Tibial nerve (tissue), 4 donors: ENCODE data around the gene TMEM31. TPM values are rescaled to one million over a fixed set of nuclear protein-coding genes. Genes with fewer than 3 reads are reported as not detected.

Experiments
- DNase-seq, 2 donors: peaks; one replicate each; pipeline ENCODE4 v3.0.0-alpha.2; 2019; ENCODE audit warnings: low spot score in 2 of 2
- H3K27ac ChIP-seq, 4 donors: fragments of 200-600 bp; sonication (generic) in 3 of 4; one replicate each; pipeline ENCODE4 v1.5.1; 2017 to 2019; ENCODE audit warnings: mild to moderate bottlenecking in 1 of 4
- H3K27me3 ChIP-seq, 2 donors: fragments of 200-600 bp; sonication (generic) in 1 of 2; one replicate each; pipeline versions ENCODE4 v1.5.1 to v1.6.0; 2017 to 2019
- H3K36me3 ChIP-seq, 3 donors: fragments of 200-600 bp; sonication (generic); one replicate each; pipeline ENCODE4 v1.5.1; 2018 to 2019
- H3K4me1 ChIP-seq, 4 donors: fragments of 200-600 bp; sonication (generic) in 3 of 4; one replicate each; pipeline ENCODE4 v1.5.1; 2017 to 2019
- H3K4me3 ChIP-seq, 4 donors: fragments of 200-600 bp; sonication (generic) in 3 of 4; one replicate each; pipeline ENCODE4 v1.5.1; 2017 to 2019; ENCODE audit warnings: mild to moderate bottlenecking in 1 of 4, moderate library complexity in 1 of 4
- H3K9me3 ChIP-seq, 4 donors: fragments of 200-600 bp; sonication (generic) in 3 of 4; one replicate each; pipeline ENCODE4 v1.5.1; 2017 to 2019
- CTCF ChIP-seq, 5 experiments: fragments of 200-600 bp in 3 of 5; fragments of 450-650 bp in 2 of 5; sonication (generic) in 3 of 5; IDR thresholded peaks; one replicate each; pipeline ENCODE4 v1.5.1; 2016 to 2019; ENCODE audit warnings: antibody characterized with exemption in 5 of 5, mild to moderate bottlenecking in 3 of 5, moderate library complexity in 2 of 5
- EP300 ChIP-seq, 2 donors: sonication (generic); formaldehyde crosslinking; IDR thresholded peaks; one replicate each; pipeline ENCODE4 v1.6.1; 2017; ENCODE audit warnings: antibody characterized with exemption in 2 of 2, mild to moderate bottlenecking in 1 of 2
- POLR2A ChIP-seq, 2 donors: fragments of 450-650 bp; IDR thresholded peaks; one replicate each; pipeline ENCODE4 v1.6.1; 2017; ENCODE audit warnings: antibody characterized with exemption in 2 of 2, mild to moderate bottlenecking in 2 of 2, moderate library complexity in 2 of 2
- WGBS, 2 donors: methylation state at CpG; one replicate each; pipeline ENCODE4 v1.1.5; 2018; 5-methylcytosine and 5-hydroxymethylcytosine counted together
- total RNA-seq, 4 donors: library from RNA; depleted of rRNA; stranded (reverse); fragments of >200 nt; gene quantifications; one replicate each; pipeline ENCODE4 v1.1.0, GENCODE V29; 2016

TMEM31 gene
- total RNA-seq, 4 donors from 2014 or later, result 0.63 TPM; not detected in 3

GRCh38 chrX:103733017-103733416 is 22.3 kb downstream of the TMEM31 start:
- Histone ChIP-seq H3K4me3 (no peak overlapping the region), H3K27me3 (peaks cover 0 to 40% of the 10 kb centered on the region in 2 donors), H3K9me3 (no peaks in the 10 kb centered on the region), H3K4me1 (peaks cover 0 to 10% (median 0%) of the 10 kb centered on the region in 4 donors), H3K36me3 (no peaks in the 10 kb centered on the region), H3K27ac (no peak overlapping the region)
- TF ChIP-seq POLR2A (IDR thresholded peaks at IDR 0.05), result no peak
- TF ChIP-seq EP300 (IDR thresholded peaks at IDR 0.05), result no peak
- no peak for TF ChIP-seq CTCF (IDR thresholded peaks at IDR 0.05)
- 88 to 100% methylated on average over 1 of the region's 1 CpG for WGBS, 2 donors
- DNase-seq, result no peak

GRCh38 chrX:103734125-103734760 is 23.5 kb downstream of the TMEM31 start:
- WGBS, 2 donors, result 56 to 72% methylated on average over 3 to 4 of the region's 4 CpGs
- H3K36me3 ChIP-seq, result no peaks in the 10 kb centered on the region
- no peak for DNase-seq
- peaks cover 0 to 33% of the 10 kb centered on the region in 2 donors for H3K27me3 ChIP-seq
- H3K4me3 ChIP-seq, result no peak overlapping the region
- no peak overlapping the region for H3K27ac ChIP-seq
- peaks cover 0 to 10% (median 0%) of the 10 kb centered on the region in 4 donors for H3K4me1 ChIP-seq
- no peak for TF ChIP-seq POLR2A (IDR thresholded peaks at IDR 0.05)
- TF ChIP-seq CTCF (IDR thresholded peaks at IDR 0.05), result no peak
- no peak for TF ChIP-seq EP300 (IDR thresholded peaks at IDR 0.05)
- no peaks in the 10 kb centered on the region for H3K9me3 ChIP-seq

GRCh38 chrX:103737696-103738095 is 27.0 kb downstream of the TMEM31 start:
- Histone ChIP-seq H3K27me3 (peaks cover 0 to 18% of the 10 kb centered on the region in 2 donors), H3K4me1 (no peaks in the 10 kb centered on the region), H3K36me3 (no peaks in the 10 kb centered on the region), H3K27ac (no peak overlapping the region), H3K4me3 (no peak overlapping the region), H3K9me3 (no peaks in the 10 kb centered on the region)
- no peak for TF ChIP-seq POLR2A (IDR thresholded peaks at IDR 0.05)
- no peak for TF ChIP-seq EP300 (IDR thresholded peaks at IDR 0.05)
- TF ChIP-seq CTCF (IDR thresholded peaks at IDR 0.05), result no peak
- no peak for DNase-seq

GRCh38 chrX:103739421-103739820 is 28.7 kb downstream of the TMEM31 start:
- Histone ChIP-seq H3K4me3 (no peak overlapping the region), H3K9me3 (no peaks in the 10 kb centered on the region), H3K27ac (no peak overlapping the region), H3K4me1 (no peaks in the 10 kb centered on the region), H3K27me3 (peaks cover 0 to 21% of the 10 kb centered on the region in 2 donors), H3K36me3 (no peaks in the 10 kb centered on the region)
- 94 to 97% methylated on average over 1 of the region's 1 CpG for WGBS, 2 donors
- no peak for TF ChIP-seq POLR2A (IDR thresholded peaks at IDR 0.05)
- no peak for TF ChIP-seq CTCF (IDR thresholded peaks at IDR 0.05)
- TF ChIP-seq EP300 (IDR thresholded peaks at IDR 0.05), result no peak
- no peak for DNase-seq

- TF ChIP-seq POLR2A (IDR thresholded peaks at IDR 0.05) (no peak), EP300 (IDR thresholded peaks at IDR 0.05) (no peak), CTCF (IDR thresholded peaks at IDR 0.05) (no peak)
- Histone ChIP-seq H3K36me3 (no peaks in the 10 kb centered on the region), H3K27ac (no peak overlapping the region), H3K4me1 (no peaks in the 10 kb centered on the region), H3K4me3 (no peak overlapping the region), H3K9me3 (no peaks in the 10 kb centered on the region), H3K27me3 (peaks cover 0 to 16% of the 10 kb centered on the region in 2 donors)
- no peak for DNase-seq
- WGBS, 2 donors, result 61 to 64% methylated on average over 1 of the region's 1 CpG
These were observed 31.2 kb downstream of the TMEM31 start for GRCh38 chrX:103741879-103742278.
